Measurements from ENCODE around the gene ANGPTL2. TPM values are rescaled to one million over a fixed set of nuclear protein-coding genes. Genes with fewer than 3 reads are reported as not detected.
A peak's percentile ranks its signal among the peaks of the same experiment; 100 is the strongest.

Gene ANGPTL2
- total RNA-seq, 4 donors from 2014 or later: 9.1 to 48.3 (median 12.1) TPM

DNA sequence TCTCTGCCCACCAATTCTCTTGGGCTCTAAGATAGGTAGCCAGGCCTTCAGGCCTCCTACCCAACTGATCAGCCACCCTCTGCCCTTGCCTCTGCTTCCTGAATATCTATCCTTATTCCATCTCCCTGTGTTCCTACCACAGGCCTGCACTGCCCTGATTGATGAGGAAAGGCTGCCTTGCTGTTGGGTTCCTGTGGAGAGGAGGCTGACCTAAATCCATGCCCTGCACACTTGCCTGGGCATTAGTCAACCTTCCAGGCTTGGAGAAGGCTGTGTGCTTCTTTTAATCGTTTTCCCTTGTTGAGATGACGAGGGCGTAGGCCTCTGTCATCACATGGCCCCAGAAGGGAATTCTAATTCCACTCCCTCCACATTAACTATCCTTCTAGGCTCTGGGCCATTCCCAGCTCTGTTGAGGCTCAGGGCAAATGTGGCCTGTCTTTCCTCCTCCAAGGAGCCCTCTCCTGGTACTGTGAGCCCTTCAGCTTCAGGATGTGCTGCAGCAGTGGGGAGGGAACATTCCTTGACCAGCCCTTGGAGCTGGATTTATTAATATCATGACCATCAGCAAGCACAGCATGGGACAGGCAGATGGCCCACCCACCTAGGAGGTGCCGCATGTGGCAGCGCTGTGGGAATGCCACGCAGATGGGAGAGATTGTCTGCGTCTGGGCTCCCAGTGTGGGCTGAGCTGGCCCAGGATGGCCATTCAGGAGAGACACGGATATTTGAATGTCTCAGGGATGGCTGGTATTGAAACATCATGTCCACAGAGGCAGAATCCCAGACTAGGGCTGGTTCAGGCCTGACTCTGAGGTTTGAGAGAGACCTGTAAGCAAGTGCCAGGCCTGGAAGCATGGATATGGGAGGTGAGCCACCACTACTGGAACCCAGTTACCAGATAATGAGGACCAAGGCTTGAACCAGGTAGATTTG is 40.9 kb downstream of the ANGPTL2 start:
- Histone ChIP-seq H3K4me3 (no peak overlapping the region), H3K36me3 (no peaks in the 10 kb centered on the region), H3K27me3 (no peaks in the 10 kb centered on the region), H3K27ac (no peak overlapping the region), H3K4me1 (peaks cover 18 to 29% of the 10 kb centered on the region in 2 donors), H3K9me3 (no peaks in the 10 kb centered on the region)
- DNase-seq (no peak), ATAC-seq (peak; percentile 25)
- no peak for TF ChIP-seq POLR2A (IDR thresholded peaks at IDR 0.05)
- TF ChIP-seq, protein P1, sequence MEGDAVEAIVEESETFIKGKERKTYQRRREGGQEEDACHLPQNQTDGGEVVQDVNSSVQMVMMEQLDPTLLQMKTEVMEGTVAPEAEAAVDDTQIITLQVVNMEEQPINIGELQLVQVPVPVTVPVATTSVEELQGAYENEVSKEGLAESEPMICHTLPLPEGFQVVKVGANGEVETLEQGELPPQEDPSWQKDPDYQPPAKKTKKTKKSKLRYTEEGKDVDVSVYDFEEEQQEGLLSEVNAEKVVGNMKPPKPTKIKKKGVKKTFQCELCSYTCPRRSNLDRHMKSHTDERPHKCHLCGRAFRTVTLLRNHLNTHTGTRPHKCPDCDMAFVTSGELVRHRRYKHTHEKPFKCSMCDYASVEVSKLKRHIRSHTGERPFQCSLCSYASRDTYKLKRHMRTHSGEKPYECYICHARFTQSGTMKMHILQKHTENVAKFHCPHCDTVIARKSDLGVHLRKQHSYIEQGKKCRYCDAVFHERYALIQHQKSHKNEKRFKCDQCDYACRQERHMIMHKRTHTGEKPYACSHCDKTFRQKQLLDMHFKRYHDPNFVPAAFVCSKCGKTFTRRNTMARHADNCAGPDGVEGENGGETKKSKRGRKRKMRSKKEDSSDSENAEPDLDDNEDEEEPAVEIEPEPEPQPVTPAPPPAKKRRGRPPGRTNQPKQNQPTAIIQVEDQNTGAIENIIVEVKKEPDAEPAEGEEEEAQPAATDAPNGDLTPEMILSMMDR (IDR thresholded peaks at IDR 0.05 in 4 of 5, conservative IDR thresholded peaks at IDR 0.05 in 1 of 5): no peak
- in situ Hi-C loops (cut with MboI; ENCODE audit: low sequenced_read_pairs in 4 of 4) (no loop called here), intact Hi-C loops (cut with DNase I; ENCODE audit: low total_unique reads) (no loop called here)

DNA sequence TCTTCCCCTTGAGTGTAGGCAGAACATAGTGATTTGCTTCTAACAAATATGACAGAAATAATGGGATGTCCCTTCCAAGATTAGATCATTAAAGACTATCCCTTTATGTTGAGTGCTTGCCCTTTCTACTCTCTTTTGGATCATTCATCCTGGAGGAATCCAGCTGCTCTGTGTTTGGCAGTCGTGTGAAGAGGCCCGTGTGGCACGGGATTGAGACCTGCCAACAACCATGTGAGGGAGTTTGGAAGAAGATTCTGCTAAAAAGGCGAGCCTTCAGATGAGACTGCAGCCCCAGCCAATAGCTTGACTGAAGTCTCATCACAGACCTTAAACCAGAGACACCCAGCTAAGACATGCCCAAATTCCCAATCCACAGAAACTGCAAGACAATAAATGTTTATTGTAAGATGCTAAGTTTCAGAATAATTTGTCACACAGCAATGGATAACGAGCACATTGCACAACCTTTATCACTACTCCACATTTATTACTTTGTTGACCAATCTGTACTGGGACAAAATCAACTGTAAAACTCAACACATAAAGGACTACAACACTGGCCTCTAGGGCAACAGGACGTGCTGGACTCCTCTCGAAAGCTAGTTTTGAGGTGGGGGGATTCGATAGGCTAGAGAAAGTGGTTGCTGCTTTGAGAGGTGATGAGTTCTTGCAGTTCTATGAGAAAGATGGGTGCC is 42.8 kb downstream of the ANGPTL2 start:
- no peak overlapping the region for H3K4me3 ChIP-seq
- H3K4me1 ChIP-seq: peaks cover 30 to 47% of the 10 kb centered on the region in 2 donors
- no peaks in the 10 kb centered on the region for H3K27me3 ChIP-seq
- no peaks in the 10 kb centered on the region for H3K9me3 ChIP-seq
- ATAC-seq: no peak
- TF ChIP-seq POLR2A (IDR thresholded peaks at IDR 0.05): no peak
- TF ChIP-seq, protein P1 (IDR thresholded peaks at IDR 0.05 in 4 of 5, conservative IDR thresholded peaks at IDR 0.05 in 1 of 5): no peak
- DNase-seq: no peak
- in situ Hi-C loops (cut with MboI; ENCODE audit: low sequenced_read_pairs in 4 of 4) (no loop called here), intact Hi-C loops (cut with DNase I; ENCODE audit: low total_unique reads) (loop anchor here (5.0 kb wide), 1 partner anchor 42 kb away; no protein-coding TSS in a partner anchor)
- H3K27ac ChIP-seq: no peak overlapping the region
- H3K36me3 ChIP-seq: no peaks in the 10 kb centered on the region

DNA sequence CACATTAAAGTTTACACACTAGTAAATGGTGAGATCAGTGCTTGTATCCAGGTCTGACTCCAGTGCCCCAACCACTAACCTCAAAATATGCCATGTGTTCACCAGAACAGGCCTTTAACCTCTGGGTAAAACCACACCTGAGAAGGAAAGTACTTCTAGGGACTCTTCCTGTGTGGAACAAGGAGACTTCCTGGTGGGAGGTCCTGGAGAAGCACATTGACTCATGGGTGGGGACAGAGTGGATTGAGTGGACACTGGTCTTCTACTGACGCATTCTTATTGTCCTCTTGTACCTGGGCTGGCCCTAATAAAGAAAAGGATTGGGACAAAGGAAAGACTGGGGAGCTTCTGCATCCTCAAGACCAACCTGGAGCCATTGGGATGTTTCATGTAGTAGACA is 43.4 kb downstream of the ANGPTL2 start:
- intact Hi-C loops (cut with DNase I; ENCODE audit: low total_unique reads) (loop anchor here (5.0 kb wide), 1 partner anchor 42 kb away; no protein-coding TSS in a partner anchor), in situ Hi-C loops (cut with MboI; ENCODE audit: low sequenced_read_pairs in 4 of 4) (no loop called here)
- Histone ChIP-seq H3K36me3 (no peaks in the 10 kb centered on the region), H3K27ac (no peak overlapping the region), H3K27me3 (no peaks in the 10 kb centered on the region), H3K4me1 (peaks cover 36 to 53% of the 10 kb centered on the region in 2 donors), H3K9me3 (no peaks in the 10 kb centered on the region), H3K4me3 (no peak overlapping the region)
- no peak for ATAC-seq
- no peak for TF ChIP-seq POLR2A (IDR thresholded peaks at IDR 0.05)
- TF ChIP-seq, protein P1 (IDR thresholded peaks at IDR 0.05 in 4 of 5, conservative IDR thresholded peaks at IDR 0.05 in 1 of 5): no peak
- DNase-seq: no peak

DNA sequence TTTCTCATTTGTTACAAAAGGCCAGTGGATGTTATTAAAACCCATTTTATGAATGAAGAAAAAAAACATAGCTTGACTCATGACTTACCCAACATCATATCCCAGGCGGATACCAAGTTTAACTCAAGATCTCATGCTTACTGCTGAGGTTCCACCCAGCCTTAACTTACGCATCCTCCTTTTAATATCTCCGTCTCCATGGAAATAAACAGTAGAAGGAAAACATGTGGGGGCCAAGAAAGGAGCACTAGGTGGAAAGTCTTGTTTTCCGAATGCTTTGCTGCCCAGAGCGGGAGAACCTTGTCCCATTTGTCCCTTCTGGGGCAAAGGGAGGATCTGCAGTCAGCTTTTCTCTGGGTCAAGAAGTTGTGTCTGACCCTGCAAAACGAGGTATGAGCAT is 44.1 kb downstream of the ANGPTL2 start:
- ATAC-seq (no peak), DNase-seq (no peak)
- intact Hi-C loops (cut with DNase I; ENCODE audit: low total_unique reads): loop anchor here (5.0 kb wide), 1 partner anchor 41 kb away; no protein-coding TSS in a partner anchor
- no peak overlapping the region for H3K4me3 ChIP-seq
- in situ Hi-C loops (cut with MboI; ENCODE audit: low sequenced_read_pairs in 4 of 4): no loop called here
- peaks cover 33 to 49% of the 10 kb centered on the region in 2 donors for H3K4me1 ChIP-seq
- no peaks in the 10 kb centered on the region for H3K27me3 ChIP-seq
- H3K36me3 ChIP-seq: no peaks in the 10 kb centered on the region
- H3K9me3 ChIP-seq: no peaks in the 10 kb centered on the region
- H3K27ac ChIP-seq: peak overlapping the region in 2 of 4 donors; percentile 2 to 29
- TF ChIP-seq, protein P1 (IDR thresholded peaks at IDR 0.05 in 4 of 5, conservative IDR thresholded peaks at IDR 0.05 in 1 of 5): no peak
- TF ChIP-seq POLR2A (IDR thresholded peaks at IDR 0.05): no peak

Measured in gastrocnemius medialis (tissue), 4 donors.